K562 treated with DMSO at 1 percent for 24 hours (cell line): Measurements from ENCODE around the gene KLF9. TPM values are rescaled to one million over a fixed set of nuclear protein-coding genes. Genes with fewer than 3 reads are reported as not detected.

Experiments
- total RNA-seq: library from RNA; unstranded; fragments of 300-600 nt; gene quantifications from 2 replicates; pipeline ENCODE4 v1.2.3, GENCODE V29; 2022; ENCODE audit warnings: low read depth; ENCODE audit not compliant: insufficient read depth

The KLF9 gene
- 10.9 and 12.6 TPM in 2 replicates for total RNA-seq

GRCh38 chr9:70413799-70414775 lies at the start of gene KLF9:
Gene KLF9 (minus strand): TSS chr9:70414657. CDS start chr9:70413363, 1,294 bp downstream.

Other genes with a start within 250 kb of the KLF9 start
- gene SMC5, start 155.7 kb downstream of the KLF9 start, total RNA-seq: 4.3 and 5.9 TPM in 2 replicates